ENCODE results near the gene TMPRSS15. TPM values are rescaled to one million over a fixed set of nuclear protein-coding genes. Genes with fewer than 3 reads are reported as not detected.

TMPRSS15 gene
- total RNA-seq, 1 experiment from 2014 or later: not detected

DNA sequence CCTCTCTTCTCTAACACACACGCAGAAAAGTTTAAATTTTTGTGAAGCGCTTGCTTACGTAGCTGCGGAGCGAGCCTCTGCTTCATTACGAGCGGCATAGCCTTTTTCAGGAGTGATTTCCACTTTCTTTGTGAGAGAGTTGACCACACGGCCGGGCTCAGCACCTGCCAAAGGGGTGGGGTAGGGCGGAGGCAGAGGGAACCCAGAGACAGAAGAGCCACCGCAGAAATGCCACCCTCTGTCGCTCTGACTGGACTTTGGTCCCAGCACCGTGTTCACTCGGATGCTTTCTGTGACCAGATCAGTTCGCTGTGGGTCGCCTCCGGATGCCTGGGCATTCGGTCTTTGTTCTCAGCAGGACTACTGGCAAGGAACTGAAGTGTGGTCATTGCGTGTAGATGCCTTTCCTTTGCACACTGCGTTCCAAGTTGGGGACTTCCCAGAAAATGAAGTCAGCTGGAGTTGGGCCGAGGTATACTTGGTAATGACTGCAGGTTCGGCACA lies 158.1 kb downstream of the TMPRSS15 start:
- no peaks in the 10 kb centered on the region for H3K4me1 ChIP-seq (ENCODE audit: control insufficient read depth in 1 of 2, insufficient read depth in 2 of 2, low read length in 2 of 2)
- no peaks in the 10 kb centered on the region for H3K36me3 ChIP-seq (ENCODE audit: control insufficient read depth in 1 of 2, insufficient read depth in 2 of 2, low read length in 2 of 2)
- no peak overlapping the region for H3K4me2 ChIP-seq (ENCODE audit: low read length)
- DNase-seq (ENCODE audit: low read depth, low spot score): no peak
- no peak for ATAC-seq
- no peaks in the 10 kb centered on the region for H3K79me2 ChIP-seq (ENCODE audit: insufficient read depth, low read length)
- H4K20me1 ChIP-seq (ENCODE audit: insufficient read depth): no peaks in the 10 kb centered on the region
- ChIA-PET RAD21 (ENCODE audit: low non-redundant PET in 1 of 2, low total read pairs in 2 of 2, uncharacterized antibody in 2 of 2, unreplicated experiment in 2 of 2) (no interaction called here), CTCF (no interaction called here), POLR2A (no interaction called here)
- H3K9me2 ChIP-seq (ENCODE audit: insufficient read depth): no peaks in the 10 kb centered on the region
- TF ChIP-seq, protein P1, sequence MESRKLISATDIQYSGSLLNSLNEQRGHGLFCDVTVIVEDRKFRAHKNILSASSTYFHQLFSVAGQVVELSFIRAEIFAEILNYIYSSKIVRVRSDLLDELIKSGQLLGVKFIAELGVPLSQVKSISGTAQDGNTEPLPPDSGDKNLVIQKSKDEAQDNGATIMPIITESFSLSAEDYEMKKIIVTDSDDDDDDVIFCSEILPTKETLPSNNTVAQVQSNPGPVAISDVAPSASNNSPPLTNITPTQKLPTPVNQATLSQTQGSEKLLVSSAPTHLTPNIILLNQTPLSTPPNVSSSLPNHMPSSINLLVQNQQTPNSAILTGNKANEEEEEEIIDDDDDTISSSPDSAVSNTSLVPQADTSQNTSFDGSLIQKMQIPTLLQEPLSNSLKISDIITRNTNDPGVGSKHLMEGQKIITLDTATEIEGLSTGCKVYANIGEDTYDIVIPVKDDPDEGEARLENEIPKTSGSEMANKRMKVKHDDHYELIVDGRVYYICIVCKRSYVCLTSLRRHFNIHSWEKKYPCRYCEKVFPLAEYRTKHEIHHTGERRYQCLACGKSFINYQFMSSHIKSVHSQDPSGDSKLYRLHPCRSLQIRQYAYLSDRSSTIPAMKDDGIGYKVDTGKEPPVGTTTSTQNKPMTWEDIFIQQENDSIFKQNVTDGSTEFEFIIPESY (IDR thresholded peaks at IDR 0.05; ENCODE audit: extremely low read depth, insufficient replicate concordance, low read length): no peak
- TF ChIP-seq ZNF274 (IDR thresholded peaks at IDR 0.05; ENCODE audit: low read depth, low read length): no peak
- TF ChIP-seq, protein P2, sequence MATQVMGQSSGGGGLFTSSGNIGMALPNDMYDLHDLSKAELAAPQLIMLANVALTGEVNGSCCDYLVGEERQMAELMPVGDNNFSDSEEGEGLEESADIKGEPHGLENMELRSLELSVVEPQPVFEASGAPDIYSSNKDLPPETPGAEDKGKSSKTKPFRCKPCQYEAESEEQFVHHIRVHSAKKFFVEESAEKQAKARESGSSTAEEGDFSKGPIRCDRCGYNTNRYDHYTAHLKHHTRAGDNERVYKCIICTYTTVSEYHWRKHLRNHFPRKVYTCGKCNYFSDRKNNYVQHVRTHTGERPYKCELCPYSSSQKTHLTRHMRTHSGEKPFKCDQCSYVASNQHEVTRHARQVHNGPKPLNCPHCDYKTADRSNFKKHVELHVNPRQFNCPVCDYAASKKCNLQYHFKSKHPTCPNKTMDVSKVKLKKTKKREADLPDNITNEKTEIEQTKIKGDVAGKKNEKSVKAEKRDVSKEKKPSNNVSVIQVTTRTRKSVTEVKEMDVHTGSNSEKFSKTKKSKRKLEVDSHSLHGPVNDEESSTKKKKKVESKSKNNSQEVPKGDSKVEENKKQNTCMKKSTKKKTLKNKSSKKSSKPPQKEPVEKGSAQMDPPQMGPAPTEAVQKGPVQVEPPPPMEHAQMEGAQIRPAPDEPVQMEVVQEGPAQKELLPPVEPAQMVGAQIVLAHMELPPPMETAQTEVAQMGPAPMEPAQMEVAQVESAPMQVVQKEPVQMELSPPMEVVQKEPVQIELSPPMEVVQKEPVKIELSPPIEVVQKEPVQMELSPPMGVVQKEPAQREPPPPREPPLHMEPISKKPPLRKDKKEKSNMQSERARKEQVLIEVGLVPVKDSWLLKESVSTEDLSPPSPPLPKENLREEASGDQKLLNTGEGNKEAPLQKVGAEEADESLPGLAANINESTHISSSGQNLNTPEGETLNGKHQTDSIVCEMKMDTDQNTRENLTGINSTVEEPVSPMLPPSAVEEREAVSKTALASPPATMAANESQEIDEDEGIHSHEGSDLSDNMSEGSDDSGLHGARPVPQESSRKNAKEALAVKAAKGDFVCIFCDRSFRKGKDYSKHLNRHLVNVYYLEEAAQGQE (IDR thresholded peaks at IDR 0.05; ENCODE audit: low read depth): no peak
- intact Hi-C loops (cut with micrococcal nuclease): no loop called here
- peaks cover 27 to 34% of the 10 kb centered on the region in 2 experiments for H3K9me3 ChIP-seq (ENCODE audit: control insufficient read depth in 1 of 2, insufficient read depth in 1 of 2, low read depth in 1 of 2, low read length in 2 of 2)
- no peak overlapping the region for H3K4me3 ChIP-seq (replicated peaks in 1 of 2; ENCODE audit: low read depth in 1 of 2, low read length in 2 of 2)
- H3K9ac ChIP-seq (ENCODE audit: low read length): no peak overlapping the region
- no peak overlapping the region for H3K27ac ChIP-seq (ENCODE audit: low read depth, low read length)
- no peaks in the 10 kb centered on the region for H3K27me3 ChIP-seq (ENCODE audit: insufficient read depth, low read length)
- BruUV-seq (replicated peaks): no TSS peak
- no peak overlapping the region for H2AFZ ChIP-seq (ENCODE audit: low read depth, low read length, poor library complexity, severe bottlenecking)

Data from HCT116 (cell line).